ENCODE measurements around the gene PTGS1.

Gene PTGS1

DNA sequence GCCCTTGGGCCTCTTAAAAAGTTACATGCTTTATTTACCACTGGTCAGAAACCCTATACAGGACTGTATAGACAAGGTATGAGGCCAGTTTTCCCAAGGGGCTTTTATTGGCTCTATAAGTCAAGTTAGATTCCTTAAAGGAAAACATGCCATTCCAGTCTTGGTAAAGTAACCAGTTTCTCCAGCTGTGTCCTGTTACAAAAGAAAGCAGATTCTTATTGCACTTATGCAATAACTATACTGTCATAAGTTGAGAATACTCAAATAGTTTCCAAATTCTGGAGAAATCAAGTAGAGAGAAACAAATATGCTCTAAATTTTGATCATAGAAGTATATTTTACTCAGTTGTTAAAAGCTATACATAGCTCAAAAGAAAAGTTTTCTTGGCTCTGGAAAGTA lies 47.2 kb downstream of the PTGS1 start:
- no peak overlapping the region for H3K4me3 ChIP-seq (ENCODE audit: low read length)
- TF ChIP-seq ZNF274 (IDR thresholded peaks at IDR 0.05; ENCODE audit: low read depth, low read length) = no peak

DNA sequence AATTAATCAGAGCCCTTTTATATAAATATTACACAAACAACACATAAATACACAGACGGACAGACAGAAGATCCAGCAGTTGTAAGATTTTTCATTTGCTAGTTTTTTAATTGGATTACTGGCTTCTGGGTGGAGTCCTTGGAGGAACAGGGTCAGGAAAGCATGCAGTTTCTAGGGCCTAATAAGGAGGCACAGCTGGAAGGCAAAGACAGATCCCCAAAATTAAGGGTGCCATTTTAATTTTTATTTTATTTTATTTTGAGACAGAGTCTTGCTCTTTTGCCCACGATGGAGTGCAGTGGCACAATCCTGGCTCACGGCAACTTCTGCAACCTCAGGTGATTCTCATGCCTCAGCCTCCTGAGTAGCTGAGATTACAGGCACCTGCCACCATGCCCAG lies 49.5 kb downstream of the PTGS1 start:
- no peak overlapping the region for H3K4me3 ChIP-seq (ENCODE audit: low read length)
- TF ChIP-seq ZNF274 (IDR thresholded peaks at IDR 0.05; ENCODE audit: low read depth, low read length) = no peak

DNA sequence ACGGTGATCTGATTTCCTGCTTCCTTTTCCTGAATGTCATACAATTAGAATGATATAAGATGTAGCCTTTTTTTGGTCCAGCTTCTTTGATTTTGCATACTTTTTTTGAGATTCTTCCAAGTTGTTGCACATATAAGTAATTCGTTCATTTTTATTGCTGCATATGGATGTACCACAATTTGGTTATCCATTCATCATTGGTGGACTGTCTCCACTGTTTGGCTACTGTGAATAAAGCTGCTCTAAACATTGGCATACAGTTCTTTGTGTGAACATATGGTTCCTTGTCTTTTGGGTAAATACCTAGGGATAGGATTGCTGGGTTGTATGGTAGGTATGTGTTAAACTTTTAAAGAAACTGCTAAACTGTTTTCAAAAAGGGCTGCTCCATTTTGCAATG lies 54.3 kb downstream of the PTGS1 start:
- H3K4me3 ChIP-seq (ENCODE audit: low read length) = no peak overlapping the region
- TF ChIP-seq ZNF274 (IDR thresholded peaks at IDR 0.05; ENCODE audit: low read depth, low read length) = no peak

DNA sequence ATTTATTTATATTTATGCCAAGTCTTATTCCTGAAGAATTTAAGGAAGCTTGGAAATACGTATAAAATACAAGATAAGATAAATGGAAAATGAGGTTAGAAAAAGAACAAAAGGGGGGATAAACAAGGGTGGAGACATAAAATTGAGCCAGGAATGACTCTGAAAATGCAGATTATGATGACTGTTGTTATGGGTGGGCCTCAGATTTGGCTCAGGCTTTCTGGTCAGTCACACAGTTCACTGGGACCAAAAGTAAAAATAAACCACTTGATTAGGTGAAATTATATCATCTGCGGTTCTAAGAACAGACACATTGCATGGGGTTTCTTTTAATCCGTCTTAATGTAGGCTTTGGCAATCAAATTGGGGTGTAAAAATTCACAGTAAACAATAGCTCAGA lies 55.9 kb downstream of the PTGS1 start:
- no peak overlapping the region for H3K4me3 ChIP-seq (ENCODE audit: low read length)
- TF ChIP-seq ZNF274 (IDR thresholded peaks at IDR 0.05; ENCODE audit: low read depth, low read length) = no peak

DNA sequence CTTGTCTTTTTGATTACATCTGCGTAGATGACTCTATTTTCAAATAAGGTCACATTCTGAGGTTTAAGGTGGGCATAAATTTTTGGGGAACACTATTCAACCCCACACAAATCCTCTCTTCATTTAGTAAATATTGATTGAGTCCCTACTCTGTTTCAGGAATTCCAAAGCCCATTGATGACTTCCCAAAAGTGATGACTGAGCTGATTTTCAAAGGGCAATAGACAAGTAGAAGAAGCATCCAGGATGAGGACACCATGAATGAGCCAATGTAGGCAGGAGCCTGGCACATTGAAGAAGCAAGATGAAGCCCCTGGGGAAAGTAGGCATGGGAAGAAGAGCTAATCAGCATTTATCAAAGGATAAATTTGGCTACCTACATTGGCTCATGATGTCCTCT lies 71.7 kb downstream of the PTGS1 start:
- TF ChIP-seq ZNF274 (IDR thresholded peaks at IDR 0.05; ENCODE audit: low read depth, low read length) = no peak

DNA sequence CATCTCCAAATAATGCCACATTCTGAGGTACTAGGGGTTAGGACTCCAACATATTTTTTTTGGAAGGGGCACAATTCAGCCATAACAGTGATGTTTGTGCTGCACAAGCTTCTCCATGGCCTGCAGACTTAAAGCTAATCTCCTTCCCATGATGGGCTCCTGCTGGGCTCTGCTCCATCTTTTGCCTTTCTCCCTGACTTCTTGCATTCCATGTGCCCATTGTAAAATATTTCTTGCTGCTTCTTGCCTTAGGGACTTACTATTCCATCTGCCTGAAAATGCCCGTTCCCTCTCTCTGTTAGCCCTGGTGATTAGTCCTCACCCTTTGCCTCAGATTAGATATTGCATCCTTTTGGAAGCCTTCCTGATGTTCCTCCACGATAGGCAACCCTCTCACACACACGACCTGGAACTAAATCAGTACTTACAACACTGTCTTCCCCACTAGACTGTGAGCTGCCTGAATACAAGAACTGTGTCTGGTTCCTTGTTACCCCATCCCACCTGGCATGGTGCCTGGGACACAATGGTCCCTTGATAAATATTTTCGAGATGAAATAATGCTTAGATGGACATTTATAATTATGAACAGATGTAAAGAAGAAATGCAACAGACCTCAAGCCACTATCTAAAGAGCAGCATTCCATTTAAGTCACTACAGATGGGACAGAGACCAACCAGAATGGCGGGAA lies 73.4 kb downstream of the PTGS1 start:
- no peak overlapping the region for H3K4me3 ChIP-seq (ENCODE audit: low read length)
- TF ChIP-seq ZNF274 (IDR thresholded peaks at IDR 0.05; ENCODE audit: low read depth, low read length) = no peak

More for the DNA sequence above, 71.7 kb downstream of the PTGS1 start:
- H3K4me3 ChIP-seq (ENCODE audit: low read length) = no peak overlapping the region

Data from GM08714 (cell line).